OCI-LY7 (cell line): Measurements from ENCODE around the gene CDC25A.

Source experiments
- CTCF ChIP-seq: fragments of 200-600 bp; sonication (generic); conservative IDR thresholded peaks from 2 replicates; pipeline ENCODE4 v1.5.1; 2014; ENCODE audit warnings: mild to moderate bottlenecking, antibody characterized with exemption, low read length, moderate library complexity, mixed read lengths
- EZH2phosphoT487 ChIP-seq: fragments of 200-600 bp; sonication (generic); IDR thresholded peaks from 2 replicates; pipeline ENCODE4 v1.6.1; 2018; ENCODE audit warnings: low read depth, borderline replicate concordance, mild to moderate bottlenecking, mixed run types, antibody characterized with exemption, low read length, moderate library complexity, mixed read lengths

- TF ChIP-seq CTCF (no peak), EZH2phosphoT487 (no peak)
Observed at GRCh38 chr3:48178072-48178471, 10.1 kb downstream of the CDC25A start.
